CD4-positive, CD25-positive, alpha-beta regulatory T cell (primary cell): Measurements from ENCODE around the gene FOXP2. TPM values are rescaled to one million over a fixed set of nuclear protein-coding genes. Genes with fewer than 3 reads are reported as not detected.
"Not testable (repeated sequence)": the region's sequence is repeated elsewhere in the genome, so short reads cannot be mapped to it uniquely, and the experiment has no call there.

Experiments
- ATAC-seq, 2 donors: fragments of 150-1000 bp; cut with Tn5 transposase; one replicate each; pipeline ENCODE4 v1.10.0; 2021; ENCODE audit warnings: low read depth in 2 of 2, moderate number of reproducible peaks in 2 of 2, moderate library complexity in 1 of 2
- DNase-seq, 3 donors: peaks; one replicate each; pipeline versions ENCODE4 v3.0.0 to v3.0.0-alpha.2; 2012 to 2022; ENCODE audit warnings: mixed read lengths in 1 of 3
- H3K27ac ChIP-seq: one replicate; pipeline ENCODE4 v1.7.0; 2013; ENCODE audit warnings: mild to moderate bottlenecking, low read length; ENCODE audit not compliant: insufficient read depth, poor library complexity, severe bottlenecking
- H3K27me3 ChIP-seq: one replicate; pipeline ENCODE4 v1.7.0; 2013; ENCODE audit warnings: low read length; ENCODE audit not compliant: control insufficient read depth, insufficient read depth
- H3K36me3 ChIP-seq: one replicate; pipeline ENCODE4 v1.7.0; 2013; ENCODE audit warnings: mild to moderate bottlenecking, low read length, moderate library complexity; ENCODE audit not compliant: control insufficient read depth, insufficient read depth
- H3K4me1 ChIP-seq: 2 replicates; pipeline ENCODE4 v1.7.0; 2013; ENCODE audit warnings: mild to moderate bottlenecking, low read length; ENCODE audit not compliant: insufficient read depth, control insufficient read depth, poor library complexity, severe bottlenecking
- H3K4me3 ChIP-seq: one replicate; pipeline ENCODE4 v1.7.0; 2013; ENCODE audit warnings: low read depth, mild to moderate bottlenecking, low read length, moderate library complexity
- H3K9me3 ChIP-seq, 2 experiments: 1 replicate in 1 of 2; 2 replicates in 1 of 2; pipeline ENCODE4 v1.7.0; 2013; ENCODE audit warnings: low read length in 2 of 2, mild to moderate bottlenecking in 1 of 2, moderate library complexity in 1 of 2; ENCODE audit not compliant: control insufficient read depth in 2 of 2
- H3K27ac Mint-ChIP-seq, 3 donors: one replicate each; pipeline ENCODE4 v1.8.0; 2020 to 2022; ENCODE audit warnings: mild to moderate bottlenecking in 3 of 3, mixed read lengths in 3 of 3, moderate library complexity in 2 of 3
- H3K27me3 Mint-ChIP-seq: one replicate; pipeline ENCODE4 v1.8.0; 2022; ENCODE audit warnings: mild to moderate bottlenecking, mixed read lengths
- H3K36me3 Mint-ChIP-seq: one replicate; pipeline ENCODE4 v1.8.0; 2020; ENCODE audit warnings: mixed read lengths
- H3K4me1 Mint-ChIP-seq, 4 donors: one replicate each; pipeline ENCODE4 v1.8.0; 2020 to 2022; ENCODE audit warnings: mixed read lengths in 4 of 4, mild to moderate bottlenecking in 1 of 4
- H3K4me3 Mint-ChIP-seq, 4 donors: one replicate each; pipeline ENCODE4 v1.8.0; 2020 to 2022; ENCODE audit warnings: mild to moderate bottlenecking in 4 of 4, mixed read lengths in 4 of 4, moderate library complexity in 3 of 4
- H3K9me3 Mint-ChIP-seq, 7 donors: one replicate each; pipeline ENCODE4 v1.8.0; 2020 to 2022; ENCODE audit warnings: mixed read lengths in 7 of 7, mild to moderate bottlenecking in 3 of 7, moderate library complexity in 2 of 7
- polyA plus RNA-seq, 4 donors: library from polyadenylated mRNA; unstranded; fragments of 300-500 nt; fragmentation: Illumina TruSeq; gene quantifications; one replicate each; pipeline ENCODE4 v1.2.3, GENCODE V29; 2021
- total RNA-seq: library from RNA; stranded (reverse); gene quantifications from one replicate; pipeline ENCODE4 v1.2.3, GENCODE V29; 2022

Gene FOXP2
- total and polyA plus RNA-seq, 5 donors from 2014 or later, result not detected

- DNase-seq (no peak), ATAC-seq (no peak)
- H3K9me3 Mint-ChIP-seq, result no peaks in the 10 kb centered on the region
- Histone ChIP-seq H3K27ac (no peak overlapping the region), H3K4me1 (no peaks in the 10 kb centered on the region), H3K4me3 (no peak overlapping the region), H3K27me3 (no peaks in the 10 kb centered on the region), H3K36me3 (no peaks in the 10 kb centered on the region), H3K9me3 (no peaks in the 10 kb centered on the region)
- H3K4me3 Mint-ChIP-seq, result no peak overlapping the region
- no peaks in the 10 kb centered on the region for H3K27me3 Mint-ChIP-seq
- no peaks in the 10 kb centered on the region for H3K36me3 Mint-ChIP-seq
- no peaks in the 10 kb centered on the region for H3K4me1 Mint-ChIP-seq
- H3K27ac Mint-ChIP-seq, result no peak overlapping the region
Measured at GRCh38 chr7:114534953-114535352, 120.3 kb downstream of the FOXP2 start.

GRCh38 chr7:114539575-114539974 lies 125.0 kb downstream of the FOXP2 start:
- no peak overlapping the region for H3K27ac ChIP-seq
- no peaks in the 10 kb centered on the region for H3K9me3 Mint-ChIP-seq
- H3K27ac Mint-ChIP-seq, result no peak overlapping the region
- no peak for DNase-seq
- H3K27me3 Mint-ChIP-seq, result peaks cover 4% of the 10 kb centered on the region
- H3K4me1 Mint-ChIP-seq, result no peaks in the 10 kb centered on the region
- H3K4me3 ChIP-seq, result no peak overlapping the region
- H3K4me3 Mint-ChIP-seq, result no peak overlapping the region
- H3K4me1 ChIP-seq, result no peaks in the 10 kb centered on the region
- H3K36me3 Mint-ChIP-seq, result no peaks in the 10 kb centered on the region
- ATAC-seq, result no peak
- no peaks in the 10 kb centered on the region for H3K27me3 ChIP-seq
- H3K9me3 ChIP-seq, result no peaks in the 10 kb centered on the region
- H3K36me3 ChIP-seq, result no peaks in the 10 kb centered on the region

DNA sequence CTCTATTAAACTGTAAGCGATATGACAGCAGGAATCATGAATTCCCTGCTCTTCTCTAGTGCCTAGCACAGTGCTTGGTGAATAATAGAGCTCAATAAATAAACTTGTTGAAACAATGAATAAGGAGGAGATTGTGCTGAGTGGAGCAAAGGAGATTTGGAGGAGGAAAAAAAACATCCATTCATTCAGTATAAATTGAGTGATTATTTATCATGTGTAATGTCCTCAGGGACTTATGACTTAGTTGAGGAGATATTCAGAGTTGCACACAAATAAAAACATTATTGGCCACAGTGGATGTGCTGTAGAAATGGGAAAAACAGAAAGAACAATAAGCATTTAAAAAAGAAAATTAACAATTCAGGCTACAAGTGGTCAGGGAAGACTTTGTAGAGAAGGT lies 125.7 kb downstream of the FOXP2 start:
- no peak overlapping the region for H3K27ac Mint-ChIP-seq
- H3K36me3 Mint-ChIP-seq, result no peaks in the 10 kb centered on the region
- no peak overlapping the region for H3K4me3 Mint-ChIP-seq
- Histone ChIP-seq H3K4me3 (no peak overlapping the region), H3K36me3 (no peaks in the 10 kb centered on the region), H3K27ac (no peak overlapping the region), H3K9me3 (no peaks in the 10 kb centered on the region), H3K27me3 (no peaks in the 10 kb centered on the region), H3K4me1 (no peaks in the 10 kb centered on the region)
- no peak for DNase-seq
- H3K9me3 Mint-ChIP-seq, result no peaks in the 10 kb centered on the region
- H3K27me3 Mint-ChIP-seq, result peaks cover 4% of the 10 kb centered on the region
- no peaks in the 10 kb centered on the region for H3K4me1 Mint-ChIP-seq
- no peak for ATAC-seq

DNA sequence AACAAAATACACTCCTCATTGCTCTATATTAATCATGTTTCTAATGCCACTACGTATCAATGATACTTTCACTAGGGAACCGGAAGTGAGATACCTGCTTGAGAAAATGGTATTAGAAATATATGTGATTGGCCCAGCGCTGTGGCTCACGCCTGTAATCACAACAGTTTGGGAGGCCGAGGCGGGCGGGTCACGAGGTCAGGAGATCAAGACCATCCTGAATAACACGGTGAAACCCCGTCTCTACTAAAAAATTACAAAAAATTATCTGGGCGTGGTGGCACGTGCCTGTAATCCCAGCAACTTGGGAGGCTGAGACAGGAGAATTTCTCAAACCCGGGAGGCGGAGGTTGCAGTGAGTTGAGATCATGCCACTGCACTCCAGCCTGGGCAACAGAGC lies 132.7 kb downstream of the FOXP2 start:
- not testable (repeated sequence) for H3K4me1 Mint-ChIP-seq, H3K9me3 Mint-ChIP-seq

GRCh38 chr7:114548081-114548980 lies 133.7 kb downstream of the FOXP2 start:
- Histone ChIP-seq H3K9me3 (no peaks in the 10 kb centered on the region), H3K36me3 (no peaks in the 10 kb centered on the region), H3K27ac (no peak overlapping the region), H3K4me1 (no peaks in the 10 kb centered on the region), H3K27me3 (no peaks in the 10 kb centered on the region), H3K4me3 (no peak overlapping the region)
- Mint-ChIP-seq H3K4me1 (no peaks in the 10 kb centered on the region), H3K27ac (no peak overlapping the region), H3K36me3 (no peaks in the 10 kb centered on the region), H3K27me3 (no peaks in the 10 kb centered on the region), H3K4me3 (no peak overlapping the region), H3K9me3 (peaks cover 0 to 2% (median 0%) of the 10 kb centered on the region in 7 donors)
- DNase-seq (no peak), ATAC-seq (no peak)

More for the DNA sequence above, 132.7 kb downstream of the FOXP2 start:
- H3K9me3 ChIP-seq, H3K27me3 Mint-ChIP-seq, H3K4me3 Mint-ChIP-seq, H3K36me3 Mint-ChIP-seq, H3K27ac ChIP-seq, DNase-seq, H3K4me1 ChIP-seq, H3K27me3 ChIP-seq, H3K27ac Mint-ChIP-seq, H3K4me3 ChIP-seq, H3K36me3 ChIP-seq, ATAC-seq: not testable (repeated sequence)

DNA sequence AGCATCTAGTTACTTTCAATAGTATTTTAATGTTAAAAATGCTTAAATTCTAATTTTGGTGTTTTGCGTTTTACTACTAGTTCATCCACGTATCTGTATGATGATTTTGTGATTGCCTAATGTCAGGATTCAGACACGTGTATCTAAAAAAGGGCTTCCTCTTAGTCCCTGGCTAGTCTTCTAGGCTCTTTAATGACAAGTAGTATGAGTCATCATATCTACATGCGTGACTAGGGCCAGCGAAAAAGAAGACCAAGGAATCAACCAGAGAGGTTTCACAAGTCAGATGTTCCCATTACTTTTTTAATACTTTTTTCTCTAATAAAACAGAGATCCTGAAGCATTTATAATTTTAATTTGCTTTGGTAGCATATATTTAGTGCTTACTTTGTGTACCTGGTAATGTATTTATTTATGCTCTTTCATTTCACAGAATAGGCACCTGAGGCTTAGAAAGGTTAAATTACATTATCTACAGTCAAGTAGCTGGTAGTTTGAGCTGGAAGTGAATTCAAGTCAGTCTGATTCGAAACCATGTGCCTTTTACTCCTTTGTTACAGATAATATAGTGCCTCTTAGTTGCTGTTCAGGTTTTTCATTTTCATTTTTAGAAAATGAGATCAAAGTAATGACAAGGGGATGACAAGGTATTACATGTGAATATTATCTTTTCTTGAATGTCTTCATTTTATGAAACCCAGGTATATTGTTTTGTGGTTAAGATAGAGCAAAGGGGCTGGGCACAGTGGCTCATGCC lies 140.3 kb downstream of the FOXP2 start:
- H3K36me3 Mint-ChIP-seq, result no peaks in the 10 kb centered on the region
- H3K27ac Mint-ChIP-seq, result no peak overlapping the region
- no peaks in the 10 kb centered on the region for H3K4me1 ChIP-seq
- no peak for DNase-seq
- no peaks in the 10 kb centered on the region for H3K9me3 ChIP-seq
- no peak overlapping the region for H3K4me3 ChIP-seq
- no peak for ATAC-seq
- H3K27me3 Mint-ChIP-seq, result no peaks in the 10 kb centered on the region
- no peak overlapping the region for H3K27ac ChIP-seq
- H3K9me3 Mint-ChIP-seq, result peaks cover 0 to 2% (median 0%) of the 10 kb centered on the region in 7 donors
- H3K4me3 Mint-ChIP-seq, result no peak overlapping the region
- no peaks in the 10 kb centered on the region for H3K4me1 Mint-ChIP-seq
- no peaks in the 10 kb centered on the region for H3K36me3 ChIP-seq
- H3K27me3 ChIP-seq, result no peaks in the 10 kb centered on the region

DNA sequence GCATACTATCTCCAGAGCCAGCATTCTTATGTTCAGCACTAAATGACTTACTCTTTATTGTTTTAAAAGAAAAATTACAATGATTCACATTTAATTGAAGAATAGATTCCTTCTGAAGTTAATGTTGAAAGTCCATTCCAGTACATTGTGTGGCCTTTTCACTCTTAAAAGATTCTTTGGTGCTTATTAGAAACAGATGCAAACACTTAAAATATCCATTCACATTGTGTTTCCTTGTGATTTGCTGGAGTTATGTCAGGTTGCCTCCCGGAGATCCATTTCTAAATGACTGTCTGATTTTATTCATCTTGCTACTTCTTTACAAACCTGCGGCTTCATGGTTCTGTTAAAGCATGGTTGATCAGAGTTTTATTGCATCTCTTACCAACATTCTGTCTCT lies 152.8 kb downstream of the FOXP2 start:
- DNase-seq, result no peak
- Histone ChIP-seq H3K27me3 (no peaks in the 10 kb centered on the region), H3K9me3 (no peaks in the 10 kb centered on the region), H3K36me3 (no peaks in the 10 kb centered on the region), H3K4me3 (no peak overlapping the region), H3K27ac (no peak overlapping the region), H3K4me1 (no peaks in the 10 kb centered on the region)
- Mint-ChIP-seq H3K27ac (no peak overlapping the region), H3K4me3 (no peak overlapping the region), H3K9me3 (peaks cover 0 to 1% (median 0%) of the 10 kb centered on the region in 7 donors), H3K4me1 (no peaks in the 10 kb centered on the region), H3K36me3 (no peaks in the 10 kb centered on the region), H3K27me3 (no peaks in the 10 kb centered on the region)
- no peak for ATAC-seq
